GM06990 (cell line): ENCODE results near the gene ARHGEF4.

ENCODE experiments used
- DNase-seq: peaks from one replicate; pipeline ENCODE4 v3.0.0-alpha.2; 2011; ENCODE audit not compliant: insufficient read length; ENCODE audit errors: extremely low read depth
- H3K27me3 ChIP-seq: replicated peaks from 2 replicates; pipeline ENCODE4 v1.6.0; 2011; ENCODE audit warnings: low read length; ENCODE audit not compliant: control insufficient read depth, insufficient read depth
- H3K36me3 ChIP-seq: 2 replicates; pipeline ENCODE4 v1.5.1; 2011; ENCODE audit warnings: low read length; ENCODE audit not compliant: control insufficient read depth, insufficient read depth
- H3K4me3 ChIP-seq: replicated peaks from 2 replicates; pipeline ENCODE4 v1.5.1; 2011; ENCODE audit warnings: low read depth, mild to moderate bottlenecking, control low read depth, low read length
- TF ChIP-seq, protein P1 (sequence below): IDR thresholded peaks from 2 replicates; pipeline ENCODE4 v1.5.1; 2011; ENCODE audit warnings: low read length, control low read depth, mild to moderate bottlenecking, inconsistent platforms; ENCODE audit not compliant: insufficient read depth, poor library complexity, severe bottlenecking

The ARHGEF4 gene

DNA sequence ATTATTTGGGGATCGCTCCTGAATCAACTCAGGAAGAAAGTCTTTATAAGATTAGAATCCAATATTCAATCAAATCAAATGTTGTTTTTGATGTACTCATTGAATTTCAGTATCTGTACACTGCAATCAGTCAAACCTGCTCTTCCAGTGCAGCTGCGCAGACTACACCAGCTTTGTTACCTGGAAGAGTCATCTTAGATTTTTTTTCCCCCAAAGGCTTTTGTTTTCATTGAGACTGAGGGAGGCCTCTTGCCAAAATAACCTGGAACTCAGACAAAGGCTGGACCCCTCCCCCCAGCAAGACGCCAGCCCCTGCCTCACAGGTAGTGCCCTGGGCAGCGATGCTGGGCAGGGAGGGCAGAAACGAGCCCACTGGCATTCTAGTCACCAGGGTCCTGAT is 74.8 kb downstream of the ARHGEF4 start:
- H3K4me3 ChIP-seq, result no peak overlapping the region
- TF ChIP-seq, protein P1, sequence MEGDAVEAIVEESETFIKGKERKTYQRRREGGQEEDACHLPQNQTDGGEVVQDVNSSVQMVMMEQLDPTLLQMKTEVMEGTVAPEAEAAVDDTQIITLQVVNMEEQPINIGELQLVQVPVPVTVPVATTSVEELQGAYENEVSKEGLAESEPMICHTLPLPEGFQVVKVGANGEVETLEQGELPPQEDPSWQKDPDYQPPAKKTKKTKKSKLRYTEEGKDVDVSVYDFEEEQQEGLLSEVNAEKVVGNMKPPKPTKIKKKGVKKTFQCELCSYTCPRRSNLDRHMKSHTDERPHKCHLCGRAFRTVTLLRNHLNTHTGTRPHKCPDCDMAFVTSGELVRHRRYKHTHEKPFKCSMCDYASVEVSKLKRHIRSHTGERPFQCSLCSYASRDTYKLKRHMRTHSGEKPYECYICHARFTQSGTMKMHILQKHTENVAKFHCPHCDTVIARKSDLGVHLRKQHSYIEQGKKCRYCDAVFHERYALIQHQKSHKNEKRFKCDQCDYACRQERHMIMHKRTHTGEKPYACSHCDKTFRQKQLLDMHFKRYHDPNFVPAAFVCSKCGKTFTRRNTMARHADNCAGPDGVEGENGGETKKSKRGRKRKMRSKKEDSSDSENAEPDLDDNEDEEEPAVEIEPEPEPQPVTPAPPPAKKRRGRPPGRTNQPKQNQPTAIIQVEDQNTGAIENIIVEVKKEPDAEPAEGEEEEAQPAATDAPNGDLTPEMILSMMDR, result no peak
- no peaks in the 10 kb centered on the region for H3K36me3 ChIP-seq
- H3K27me3 ChIP-seq, result no peaks in the 10 kb centered on the region
- DNase-seq, result no peak

GRCh38 chr2:130911996-130912395 is 75.3 kb downstream of the ARHGEF4 start:
- Histone ChIP-seq H3K4me3 (no peak overlapping the region), H3K36me3 (no peaks in the 10 kb centered on the region), H3K27me3 (no peaks in the 10 kb centered on the region)
- TF ChIP-seq, protein P1, result no peak
- no peak for DNase-seq

DNA sequence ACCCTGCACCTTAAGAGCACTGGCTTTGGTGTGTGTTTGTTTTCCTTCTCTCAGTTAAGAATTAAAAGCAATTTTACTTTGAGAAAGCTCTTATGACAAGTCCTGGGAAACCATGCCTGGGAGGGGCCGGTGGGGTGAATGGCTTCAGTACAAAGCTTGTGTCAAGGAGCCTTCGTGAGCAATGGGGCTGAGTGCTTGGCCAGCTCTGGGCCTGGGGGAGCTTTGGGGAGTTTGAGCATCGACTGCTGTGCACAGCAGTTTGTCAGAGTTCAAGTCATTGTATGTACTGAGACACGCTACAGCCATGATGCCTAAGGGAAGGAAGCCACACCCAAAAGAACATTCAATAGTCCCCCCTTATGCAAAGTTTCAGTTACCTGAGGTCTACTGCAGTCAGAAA is 75.8 kb downstream of the ARHGEF4 start:
- H3K27me3 ChIP-seq, result no peaks in the 10 kb centered on the region; the same call in 1 of the 2 replicates
- DNase-seq, result no peak
- no peaks in the 10 kb centered on the region for H3K36me3 ChIP-seq
- TF ChIP-seq, protein P1, result no peak
- H3K4me3 ChIP-seq, result no peak overlapping the region

DNA sequence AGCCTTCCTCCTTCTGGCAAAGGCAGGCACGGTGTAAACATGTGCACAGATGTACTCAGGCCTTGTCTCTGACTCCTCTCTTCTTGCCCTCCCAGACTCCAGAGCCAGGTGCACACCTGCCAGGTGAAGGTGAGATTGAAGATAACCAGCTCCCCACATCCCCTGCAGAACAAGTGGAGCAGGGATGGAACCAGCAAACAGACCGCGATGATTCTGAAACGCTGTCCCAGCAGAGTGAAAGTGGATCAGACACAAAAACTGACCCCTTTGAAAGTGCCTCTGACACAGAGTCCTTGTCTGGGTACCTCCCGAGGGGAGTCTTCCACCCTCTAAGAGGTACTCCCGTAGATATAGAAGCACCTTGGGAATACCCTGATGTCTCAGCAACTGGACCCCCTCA is 77.2 kb downstream of the ARHGEF4 start:
- TF ChIP-seq, protein P1, result no peak
- no peak for DNase-seq
- Histone ChIP-seq H3K4me3 (no peak overlapping the region), H3K27me3 (no peaks in the 10 kb centered on the region; the same call in 1 of the 2 replicates), H3K36me3 (no peaks in the 10 kb centered on the region)

DNA sequence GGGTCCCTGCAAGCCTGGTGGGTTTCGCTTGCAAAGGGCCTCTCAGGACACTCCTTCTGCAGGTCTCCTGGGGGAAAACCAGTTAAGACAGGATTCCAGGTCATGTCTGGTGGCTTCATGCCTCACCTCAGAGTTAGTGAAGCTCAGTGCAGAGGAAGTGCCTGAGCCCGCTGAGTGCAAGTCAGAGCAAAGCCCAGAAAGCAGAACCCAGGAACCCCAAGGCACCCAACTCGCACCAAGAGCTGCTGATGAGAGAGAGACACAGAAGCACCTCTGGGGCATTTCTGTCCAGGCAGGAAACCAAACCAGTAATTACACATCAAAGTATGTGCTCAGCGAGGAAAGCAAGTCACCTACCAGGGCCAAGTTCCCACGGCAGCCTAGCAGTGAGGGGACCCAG is 78.4 kb downstream of the ARHGEF4 start:
- Histone ChIP-seq H3K36me3 (no peaks in the 10 kb centered on the region), H3K27me3 (no peaks in the 10 kb centered on the region; the same call in 1 of the 2 replicates), H3K4me3 (no peak overlapping the region)
- TF ChIP-seq, protein P1, result no peak
- no peak for DNase-seq

DNA sequence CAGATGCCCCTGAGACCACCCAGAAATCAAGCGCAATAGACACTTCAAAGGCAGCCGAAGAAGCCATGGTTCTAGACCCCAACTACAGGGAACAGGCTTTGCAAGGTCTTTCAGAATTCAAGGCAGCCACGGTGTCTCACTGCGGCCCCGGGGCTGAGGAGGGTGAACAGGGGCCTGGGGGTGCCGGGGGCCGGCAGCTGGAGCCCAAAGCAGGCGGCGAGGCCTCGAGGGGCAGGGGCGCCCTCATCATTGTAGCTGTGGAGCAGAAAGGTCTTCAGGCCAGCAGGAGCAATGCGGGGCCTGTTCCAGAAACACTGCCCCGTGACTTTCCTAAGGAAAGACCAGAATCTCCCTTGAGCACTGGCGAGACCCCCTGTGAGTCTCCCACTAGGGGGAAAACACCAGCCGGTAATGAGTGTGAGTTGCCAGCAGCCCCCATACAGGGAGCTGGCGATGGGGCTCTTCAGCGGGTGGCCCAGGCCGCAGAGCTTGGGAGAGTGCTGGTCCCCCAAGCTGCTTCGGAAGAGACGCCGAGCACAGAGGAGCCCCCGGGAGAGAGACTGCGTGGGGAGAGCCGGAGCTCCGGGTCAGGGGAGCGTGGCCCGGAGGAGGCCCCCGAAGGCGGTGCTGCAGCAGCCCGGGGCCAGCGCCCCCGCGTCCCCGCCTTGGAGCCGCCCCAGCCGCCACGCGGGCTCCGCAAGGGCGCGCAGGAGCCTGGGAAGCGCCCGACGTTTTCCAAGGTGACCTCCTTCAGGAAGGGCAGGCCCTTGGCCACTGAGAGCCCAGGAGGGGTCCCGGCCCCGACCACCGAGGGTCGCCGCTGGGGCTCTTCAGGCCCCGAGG is 79.1 kb downstream of the ARHGEF4 start:
- no peaks in the 10 kb centered on the region; the same call in 1 of the 2 replicates for H3K27me3 ChIP-seq
- no peak for DNase-seq
- no peak overlapping the region for H3K4me3 ChIP-seq
- TF ChIP-seq, protein P1, result no peak
- H3K36me3 ChIP-seq, result no peaks in the 10 kb centered on the region
